ENCODE measurements around the gene TPM2.

DNA sequence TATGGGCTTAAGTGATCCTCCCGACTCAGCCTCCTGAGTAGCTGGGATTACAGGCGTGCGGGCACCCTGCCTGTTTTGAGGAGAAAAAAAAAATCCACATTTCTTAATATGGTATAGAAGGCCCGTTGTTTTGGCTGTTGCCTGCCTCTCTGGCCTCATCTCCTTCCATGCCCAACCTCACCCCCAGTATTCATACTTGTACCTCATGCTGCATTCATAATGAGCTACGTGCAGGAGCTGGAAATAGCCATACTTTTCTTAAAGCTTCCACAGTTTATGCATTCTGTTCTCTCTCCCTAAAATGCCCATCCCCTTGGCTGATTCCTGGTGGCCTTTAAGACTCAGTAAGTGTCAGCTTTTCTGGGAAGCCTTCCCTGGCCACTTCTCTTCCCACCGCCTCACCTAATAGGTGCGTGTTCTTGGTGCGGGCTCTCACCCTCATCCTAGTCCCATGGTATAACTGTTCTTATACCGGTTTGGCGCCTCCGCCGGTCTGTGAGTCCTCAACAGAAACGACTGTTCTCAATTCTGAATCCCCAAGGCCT lies 2.1 kb upstream of the TPM2 start:
- TF ChIP-seq, protein P1, sequence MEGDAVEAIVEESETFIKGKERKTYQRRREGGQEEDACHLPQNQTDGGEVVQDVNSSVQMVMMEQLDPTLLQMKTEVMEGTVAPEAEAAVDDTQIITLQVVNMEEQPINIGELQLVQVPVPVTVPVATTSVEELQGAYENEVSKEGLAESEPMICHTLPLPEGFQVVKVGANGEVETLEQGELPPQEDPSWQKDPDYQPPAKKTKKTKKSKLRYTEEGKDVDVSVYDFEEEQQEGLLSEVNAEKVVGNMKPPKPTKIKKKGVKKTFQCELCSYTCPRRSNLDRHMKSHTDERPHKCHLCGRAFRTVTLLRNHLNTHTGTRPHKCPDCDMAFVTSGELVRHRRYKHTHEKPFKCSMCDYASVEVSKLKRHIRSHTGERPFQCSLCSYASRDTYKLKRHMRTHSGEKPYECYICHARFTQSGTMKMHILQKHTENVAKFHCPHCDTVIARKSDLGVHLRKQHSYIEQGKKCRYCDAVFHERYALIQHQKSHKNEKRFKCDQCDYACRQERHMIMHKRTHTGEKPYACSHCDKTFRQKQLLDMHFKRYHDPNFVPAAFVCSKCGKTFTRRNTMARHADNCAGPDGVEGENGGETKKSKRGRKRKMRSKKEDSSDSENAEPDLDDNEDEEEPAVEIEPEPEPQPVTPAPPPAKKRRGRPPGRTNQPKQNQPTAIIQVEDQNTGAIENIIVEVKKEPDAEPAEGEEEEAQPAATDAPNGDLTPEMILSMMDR (conservative IDR thresholded peaks at IDR 0.05; ENCODE audit: low read depth, low read length): no peak
- no peak for TF ChIP-seq EZH2phosphoT487 (IDR thresholded peaks at IDR 0.05; ENCODE audit: borderline replicate concordance, low read length)
- TF ChIP-seq EZH2 (IDR thresholded peaks at IDR 0.05; ENCODE audit: low read length, unreplicated experiment): no peak
